GM12874 (cell line): Measurements from ENCODE around the gene NFATC1.

ENCODE experiments used
- TF ChIP-seq, protein P1 (sequence below): IDR thresholded peaks from 2 replicates; pipeline ENCODE4 v1.5.1; 2011; ENCODE audit warnings: low read depth, mild to moderate bottlenecking, control low read depth, low read length, moderate library complexity; ENCODE audit not compliant: insufficient read depth

Gene NFATC1

DNA sequence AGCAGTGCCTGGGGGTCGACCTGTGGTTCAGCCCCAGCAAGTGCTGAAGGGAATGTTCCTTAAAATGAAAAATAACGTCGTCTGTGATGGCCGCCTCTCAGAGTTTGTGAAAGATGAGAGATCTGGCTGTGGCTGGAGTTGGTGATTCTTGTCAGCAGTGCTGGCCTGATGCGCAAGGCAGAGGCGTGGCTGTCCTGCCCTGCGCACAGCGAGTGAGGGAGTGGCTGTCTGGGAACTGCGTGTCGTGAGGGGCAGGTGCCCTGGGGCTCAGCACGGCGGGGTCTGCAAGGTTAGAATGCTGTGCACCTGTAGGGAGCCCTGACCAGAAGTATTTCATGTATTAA lies 8.8 kb downstream of the NFATC1 start:
- TF ChIP-seq, protein P1, sequence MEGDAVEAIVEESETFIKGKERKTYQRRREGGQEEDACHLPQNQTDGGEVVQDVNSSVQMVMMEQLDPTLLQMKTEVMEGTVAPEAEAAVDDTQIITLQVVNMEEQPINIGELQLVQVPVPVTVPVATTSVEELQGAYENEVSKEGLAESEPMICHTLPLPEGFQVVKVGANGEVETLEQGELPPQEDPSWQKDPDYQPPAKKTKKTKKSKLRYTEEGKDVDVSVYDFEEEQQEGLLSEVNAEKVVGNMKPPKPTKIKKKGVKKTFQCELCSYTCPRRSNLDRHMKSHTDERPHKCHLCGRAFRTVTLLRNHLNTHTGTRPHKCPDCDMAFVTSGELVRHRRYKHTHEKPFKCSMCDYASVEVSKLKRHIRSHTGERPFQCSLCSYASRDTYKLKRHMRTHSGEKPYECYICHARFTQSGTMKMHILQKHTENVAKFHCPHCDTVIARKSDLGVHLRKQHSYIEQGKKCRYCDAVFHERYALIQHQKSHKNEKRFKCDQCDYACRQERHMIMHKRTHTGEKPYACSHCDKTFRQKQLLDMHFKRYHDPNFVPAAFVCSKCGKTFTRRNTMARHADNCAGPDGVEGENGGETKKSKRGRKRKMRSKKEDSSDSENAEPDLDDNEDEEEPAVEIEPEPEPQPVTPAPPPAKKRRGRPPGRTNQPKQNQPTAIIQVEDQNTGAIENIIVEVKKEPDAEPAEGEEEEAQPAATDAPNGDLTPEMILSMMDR = no peak

DNA sequence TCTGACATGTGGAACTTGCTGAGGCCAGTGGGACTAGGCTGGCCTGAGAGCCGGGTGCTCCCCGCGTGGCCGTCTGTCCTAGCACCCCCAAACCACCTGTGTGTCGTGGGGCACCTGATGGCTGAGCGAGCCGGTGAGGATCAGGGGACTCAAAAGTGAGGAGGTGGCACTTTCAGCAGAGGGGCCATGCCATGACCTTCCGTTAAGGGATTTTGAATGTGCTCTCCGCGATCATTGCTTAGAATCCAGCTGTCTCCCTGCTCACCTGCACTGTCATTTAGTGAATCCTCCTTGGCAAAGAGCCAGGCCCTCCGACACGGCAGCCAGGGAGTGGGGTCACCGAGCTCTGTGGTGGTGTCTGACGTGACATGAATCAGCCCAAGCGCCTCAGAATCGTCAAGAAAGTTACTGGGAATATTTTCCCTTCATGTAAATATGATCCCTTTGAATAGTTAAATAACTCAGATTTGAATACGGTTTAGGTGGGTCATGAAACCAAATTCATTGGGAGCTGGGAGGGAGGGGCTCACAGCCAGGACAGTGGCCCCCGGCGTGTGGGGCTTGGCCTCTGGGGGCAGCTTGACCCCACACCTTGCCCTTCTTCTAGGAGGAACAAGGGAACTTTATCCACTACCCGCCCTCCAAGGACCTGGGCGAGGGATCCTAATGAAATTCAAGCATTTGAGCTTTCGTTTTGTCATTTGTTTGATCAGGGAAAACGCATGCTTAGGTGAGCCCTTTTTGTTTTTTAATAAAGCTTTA lies 9.5 kb downstream of the NFATC1 start:
- TF ChIP-seq, protein P1 = no peak

DNA sequence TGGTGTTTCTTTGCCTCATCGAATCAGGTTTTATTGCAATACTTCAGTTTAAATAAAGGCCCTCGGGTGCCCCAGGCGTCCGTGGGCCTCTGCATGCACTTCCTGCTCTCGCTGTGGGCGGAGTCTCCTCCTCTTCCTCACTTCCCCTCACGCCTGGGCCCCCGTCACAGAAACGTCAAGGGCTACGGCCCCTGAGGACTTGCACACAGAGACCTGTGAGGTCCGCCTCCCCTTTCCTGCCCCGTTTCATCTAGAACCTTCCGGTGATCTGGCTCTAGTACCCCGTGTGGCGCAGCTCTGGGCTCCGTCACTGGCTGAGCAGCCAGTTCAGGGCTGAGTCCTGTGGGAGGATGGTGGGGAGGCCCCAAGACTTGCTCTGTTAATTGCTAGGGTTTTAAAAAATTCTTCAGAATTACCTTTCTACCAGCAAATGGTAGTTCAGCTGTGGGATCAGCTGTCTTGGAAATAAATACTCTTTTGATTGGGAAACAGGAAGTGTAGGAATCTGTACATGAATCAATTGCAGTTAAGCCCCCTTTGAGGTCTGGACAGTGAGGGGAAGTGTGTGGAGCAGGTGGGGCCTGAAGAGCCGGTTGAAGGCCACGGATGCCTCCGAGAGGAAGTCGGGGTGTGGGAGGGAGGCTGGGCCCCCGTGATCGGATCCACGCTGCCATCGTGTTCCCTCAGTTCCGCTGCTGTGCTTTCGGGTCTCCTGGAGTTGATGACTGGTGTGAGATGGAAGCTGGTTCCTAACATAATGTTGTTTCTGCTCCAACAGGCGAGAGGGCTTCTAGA lies 10.2 kb downstream of the NFATC1 start:
- TF ChIP-seq, protein P1 = no peak

DNA sequence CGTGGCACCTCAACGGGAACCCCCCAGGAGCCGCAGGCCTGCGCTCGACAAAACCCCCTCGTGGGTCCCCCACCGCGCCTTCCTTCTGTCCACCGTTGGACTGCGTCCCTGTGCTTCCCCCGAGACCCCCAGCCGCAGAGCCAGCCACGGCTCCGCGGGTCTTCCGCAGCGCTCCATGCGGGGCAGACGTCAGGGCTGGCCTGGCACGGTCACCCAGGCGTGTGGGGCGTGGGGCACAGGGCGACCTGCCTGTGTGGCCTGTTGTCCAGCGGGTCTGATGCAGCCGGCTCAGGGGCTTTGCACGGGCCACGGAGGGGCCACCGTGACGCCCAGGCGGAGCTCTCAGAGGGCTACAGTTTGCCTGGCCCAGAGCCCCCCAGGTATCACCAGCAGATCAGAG lies 11.0 kb downstream of the NFATC1 start:
- TF ChIP-seq, protein P1 = no peak

DNA sequence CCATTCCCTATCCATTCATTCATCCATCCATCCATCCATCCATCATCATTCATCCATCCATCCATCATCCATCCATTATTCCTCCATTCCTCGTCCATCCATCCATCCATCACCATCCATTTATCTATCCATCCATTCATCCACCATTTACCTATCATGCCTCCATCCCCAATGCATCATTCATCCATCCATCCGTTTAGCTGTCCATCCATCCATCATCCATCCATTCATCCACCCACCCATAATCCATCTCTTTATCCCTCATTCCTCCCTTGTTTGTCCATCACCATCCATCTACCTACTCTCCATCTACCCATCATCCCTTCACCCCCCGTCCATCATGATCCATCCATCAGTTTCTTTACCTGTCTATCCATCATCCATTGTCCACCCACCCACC lies 13.6 kb downstream of the NFATC1 start:
- TF ChIP-seq, protein P1 = no peak

DNA sequence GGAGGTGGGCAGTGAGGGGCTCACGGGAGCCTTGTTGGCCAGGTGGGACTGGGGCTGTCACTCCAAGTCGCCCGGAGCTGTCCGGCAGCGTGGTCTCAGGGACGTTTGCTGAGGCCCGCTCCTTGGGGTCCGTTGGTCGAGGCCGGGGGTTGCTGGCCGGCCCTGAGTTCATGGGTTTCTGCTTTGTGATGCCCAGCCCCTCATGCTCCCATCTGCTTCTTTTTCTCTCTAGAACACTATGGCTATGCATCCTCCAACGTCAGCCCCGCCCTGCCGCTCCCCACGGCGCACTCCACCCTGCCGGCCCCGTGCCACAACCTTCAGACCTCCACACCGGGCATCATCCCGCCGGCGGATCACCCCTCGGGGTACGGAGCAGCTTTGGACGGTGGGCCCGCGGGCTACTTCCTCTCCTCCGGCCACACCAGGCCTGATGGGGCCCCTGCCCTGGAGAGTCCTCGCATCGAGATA lies 14.5 kb downstream of the NFATC1 start:
- TF ChIP-seq, protein P1 = no peak

DNA sequence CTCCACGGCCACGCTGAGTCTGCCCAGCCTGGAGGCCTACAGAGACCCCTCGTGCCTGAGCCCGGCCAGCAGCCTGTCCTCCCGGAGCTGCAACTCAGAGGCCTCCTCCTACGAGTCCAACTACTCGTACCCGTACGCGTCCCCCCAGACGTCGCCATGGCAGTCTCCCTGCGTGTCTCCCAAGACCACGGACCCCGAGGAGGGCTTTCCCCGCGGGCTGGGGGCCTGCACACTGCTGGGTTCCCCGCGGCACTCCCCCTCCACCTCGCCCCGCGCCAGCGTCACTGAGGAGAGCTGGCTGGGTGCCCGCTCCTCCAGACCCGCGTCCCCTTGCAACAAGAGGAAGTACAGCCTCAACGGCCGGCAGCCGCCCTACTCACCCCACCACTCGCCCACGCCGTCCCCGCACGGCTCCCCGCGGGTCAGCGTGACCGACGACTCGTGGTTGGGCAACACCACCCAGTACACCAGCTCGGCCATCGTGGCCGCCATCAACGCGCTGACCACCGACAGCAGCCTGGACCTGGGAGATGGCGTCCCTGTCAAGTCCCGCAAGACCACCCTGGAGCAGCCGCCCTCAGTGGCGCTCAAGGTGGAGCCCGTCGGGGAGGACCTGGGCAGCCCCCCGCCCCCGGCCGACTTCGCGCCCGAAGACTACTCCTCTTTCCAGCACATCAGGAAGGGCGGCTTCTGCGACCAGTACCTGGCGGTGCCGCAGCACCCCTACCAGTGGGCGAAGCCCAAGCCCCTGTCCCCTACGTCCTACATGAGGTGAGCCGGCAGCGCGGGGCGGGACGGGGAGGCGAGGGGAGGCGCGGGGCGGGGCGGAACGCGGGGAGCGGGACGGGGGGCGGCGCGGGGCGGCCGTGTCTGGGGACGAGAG lies 15.2 kb downstream of the NFATC1 start:
- TF ChIP-seq, protein P1 = no peak
